ENCODE results near the gene YRDC.

YRDC gene

GRCh38 chr1:37851262-37851661, 43.3 kb upstream of the YRDC start:
- DNase-seq = no peak
- Histone ChIP-seq H2BK5ac (ENCODE audit: low read depth, low read length, poor library complexity, severe bottlenecking) (no peak overlapping the region), H3K9me3 (ENCODE audit: control insufficient read depth, low read length) (no peaks in the 10 kb centered on the region), H3K4me3 (ENCODE audit: insufficient read depth in 1 of 2, low read depth in 1 of 2, low read length in 2 of 2) (no peak overlapping the region), H3K9ac (ENCODE audit: low read length) (no peak overlapping the region), H2BK15ac (ENCODE audit: low read depth, poor library complexity, severe bottlenecking) (no peak overlapping the region), H3K4me1 (ENCODE audit: control insufficient read depth, insufficient read depth, low read depth, low read length) (no peaks in the 10 kb centered on the region), H4K91ac (ENCODE audit: low read length) (no peak overlapping the region), H2AK5ac (ENCODE audit: low read length, severe bottlenecking) (no peak overlapping the region), H3K14ac (ENCODE audit: low read length in 2 of 2) (no peak overlapping the region), H3K4ac (ENCODE audit: low read depth in 1 of 2, low read length in 2 of 2) (no peak overlapping the region), H2AFZ (ENCODE audit: low read depth, low read length) (no peak overlapping the region), H4K8ac (ENCODE audit: low read length) (no peak overlapping the region), H2BK12ac (ENCODE audit: low read length in 2 of 2) (no peak overlapping the region), H3K4me2 (ENCODE audit: low read length, poor library complexity, severe bottlenecking) (no peak overlapping the region), H3K23ac (ENCODE audit: low read length in 2 of 2) (no peak overlapping the region), H3K79me1 (replicated peaks; ENCODE audit: low read length, poor library complexity, severe bottlenecking) (peaks cover 21% of the 10 kb centered on the region), H3K36me3 (ENCODE audit: control insufficient read depth in 1 of 2, insufficient read depth in 2 of 2, low read depth in 1 of 2, low read length in 2 of 2) (peaks cover 7 to 51% of the 10 kb centered on the region in 2 experiments), H2BK120ac (ENCODE audit: low read depth, low read length) (no peak overlapping the region), H3K27me3 (ENCODE audit: control insufficient read depth in 1 of 2, insufficient read depth in 1 of 2, low read length in 2 of 2) (no peaks in the 10 kb centered on the region), H3K27ac (ENCODE audit: low read length, poor library complexity, severe bottlenecking) (no peak overlapping the region), H3K18ac (ENCODE audit: low read depth in 1 of 2, low read length in 2 of 2) (no peak overlapping the region)

DNA sequence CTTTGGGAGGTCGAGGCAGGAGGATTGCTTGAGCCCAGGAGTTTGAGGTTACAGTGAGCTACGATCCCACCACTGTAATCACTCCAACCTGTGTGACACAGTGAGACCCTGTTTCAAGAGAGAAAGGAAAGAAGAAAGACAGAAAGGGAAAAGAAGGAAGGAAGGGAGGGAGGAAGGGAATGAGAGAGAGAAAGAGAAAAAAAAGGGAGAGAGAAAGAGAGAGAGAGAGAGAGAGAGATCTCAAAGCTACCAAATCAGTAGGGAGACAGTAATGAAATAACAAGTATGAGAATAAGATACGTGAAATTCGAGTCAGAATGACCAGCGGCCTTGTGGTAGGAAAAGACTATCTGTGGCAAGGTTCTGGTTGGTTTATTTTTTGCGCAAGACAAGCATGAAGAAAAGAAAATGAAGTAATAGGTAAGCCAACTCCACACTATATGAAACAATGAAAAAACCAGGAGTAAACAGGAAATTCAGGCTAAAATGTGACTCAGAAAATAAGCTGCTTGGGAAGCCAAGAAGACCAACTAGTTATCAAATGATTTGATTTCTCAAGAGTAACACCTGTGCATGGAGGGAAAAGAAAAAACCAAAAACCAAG, 42.4 kb upstream of the YRDC start:
- peak; percentile 28 for DNase-seq
- Histone ChIP-seq H3K36me3 (ENCODE audit: control insufficient read depth in 1 of 2, insufficient read depth in 2 of 2, low read depth in 1 of 2, low read length in 2 of 2) (peaks cover 7 to 58% of the 10 kb centered on the region in 2 experiments), H3K79me1 (replicated peaks; ENCODE audit: low read length, poor library complexity, severe bottlenecking) (peaks cover 21% of the 10 kb centered on the region), H3K4me2 (ENCODE audit: low read length, poor library complexity, severe bottlenecking) (no peak overlapping the region), H2BK12ac (ENCODE audit: low read length in 2 of 2) (no peak overlapping the region), H3K14ac (ENCODE audit: low read length in 2 of 2) (no peak overlapping the region), H3K9me3 (ENCODE audit: control insufficient read depth, low read length) (no peaks in the 10 kb centered on the region), H2AFZ (ENCODE audit: low read depth, low read length) (no peak overlapping the region), H3K4me1 (ENCODE audit: control insufficient read depth, insufficient read depth, low read depth, low read length) (no peaks in the 10 kb centered on the region), H3K18ac (ENCODE audit: low read depth in 1 of 2, low read length in 2 of 2) (no peak overlapping the region), H3K4me3 (ENCODE audit: insufficient read depth in 1 of 2, low read depth in 1 of 2, low read length in 2 of 2) (no peak overlapping the region), H2BK120ac (ENCODE audit: low read depth, low read length) (no peak overlapping the region), H3K27me3 (ENCODE audit: control insufficient read depth in 1 of 2, insufficient read depth in 1 of 2, low read length in 2 of 2) (no peaks in the 10 kb centered on the region), H3K27ac (ENCODE audit: low read length, poor library complexity, severe bottlenecking) (no peak overlapping the region), H4K8ac (ENCODE audit: low read length) (no peak overlapping the region), H3K4ac (ENCODE audit: low read depth in 1 of 2, low read length in 2 of 2) (no peak overlapping the region), H2BK5ac (ENCODE audit: low read depth, low read length, poor library complexity, severe bottlenecking) (no peak overlapping the region), H2AK5ac (ENCODE audit: low read length, severe bottlenecking) (no peak overlapping the region), H2BK15ac (ENCODE audit: low read depth, poor library complexity, severe bottlenecking) (no peak overlapping the region), H3K9ac (ENCODE audit: low read length) (no peak overlapping the region), H3K23ac (ENCODE audit: low read length in 2 of 2) (no peak overlapping the region), H4K91ac (ENCODE audit: low read length) (no peak overlapping the region)
- 98% methylated on average over 4 of the region's 6 CpGs for WGBS

DNA sequence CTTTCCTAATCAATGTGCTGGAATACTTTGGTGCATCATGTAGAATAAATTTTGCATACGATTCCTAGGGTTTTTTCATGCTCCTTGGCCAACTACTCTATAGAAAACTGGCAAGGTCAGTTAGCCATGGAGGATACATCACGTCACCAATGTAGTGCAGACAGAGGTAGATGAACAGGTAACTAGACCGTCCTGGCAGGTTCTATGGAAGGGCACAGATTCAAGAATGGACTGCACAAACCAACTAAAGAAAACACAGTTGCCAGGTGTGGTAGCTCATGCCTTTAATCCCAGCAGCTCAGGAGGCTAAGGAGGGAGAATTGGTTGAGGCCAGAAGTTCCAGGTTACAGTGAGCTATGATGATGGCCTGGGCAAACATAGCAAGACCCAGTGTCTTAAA, 41.5 kb upstream of the YRDC start:
- H2AFZ ChIP-seq (ENCODE audit: low read depth, low read length) = no peak overlapping the region
- H2BK12ac ChIP-seq (ENCODE audit: low read length in 2 of 2) = no peak overlapping the region
- no peak overlapping the region for H3K27ac ChIP-seq (ENCODE audit: low read length, poor library complexity, severe bottlenecking)
- no peak overlapping the region for H3K23ac ChIP-seq (ENCODE audit: low read length in 2 of 2)
- peaks cover 17% of the 10 kb centered on the region for H3K79me1 ChIP-seq (replicated peaks; ENCODE audit: low read length, poor library complexity, severe bottlenecking)
- peaks cover 7 to 61% of the 10 kb centered on the region in 2 experiments for H3K36me3 ChIP-seq (ENCODE audit: control insufficient read depth in 1 of 2, insufficient read depth in 2 of 2, low read depth in 1 of 2, low read length in 2 of 2)
- H4K91ac ChIP-seq (ENCODE audit: low read length) = no peak overlapping the region
- H3K9me3 ChIP-seq (ENCODE audit: control insufficient read depth, low read length) = no peaks in the 10 kb centered on the region
- H2BK120ac ChIP-seq (ENCODE audit: low read depth, low read length) = no peak overlapping the region
- DNase-seq = no peak
- 98% methylated on average over 3 of the region's 3 CpGs for WGBS
- no peak overlapping the region for H4K8ac ChIP-seq (ENCODE audit: low read length)
- no peak overlapping the region for H3K9ac ChIP-seq (ENCODE audit: low read length)
- no peak overlapping the region for H3K4ac ChIP-seq (ENCODE audit: low read depth in 1 of 2, low read length in 2 of 2)
- no peak overlapping the region for H3K18ac ChIP-seq (ENCODE audit: low read depth in 1 of 2, low read length in 2 of 2)
- H3K4me1 ChIP-seq (ENCODE audit: control insufficient read depth, insufficient read depth, low read depth, low read length) = no peaks in the 10 kb centered on the region
- H3K4me3 ChIP-seq (ENCODE audit: insufficient read depth in 1 of 2, low read depth in 1 of 2, low read length in 2 of 2) = no peak overlapping the region
- H2AK5ac ChIP-seq (ENCODE audit: low read length, severe bottlenecking) = no peak overlapping the region
- no peak overlapping the region for H3K4me2 ChIP-seq (ENCODE audit: low read length, poor library complexity, severe bottlenecking)
- H2BK5ac ChIP-seq (ENCODE audit: low read depth, low read length, poor library complexity, severe bottlenecking) = no peak overlapping the region
- H3K27me3 ChIP-seq (ENCODE audit: control insufficient read depth in 1 of 2, insufficient read depth in 1 of 2, low read length in 2 of 2) = no peaks in the 10 kb centered on the region
- no peak overlapping the region for H3K14ac ChIP-seq (ENCODE audit: low read length in 2 of 2)
- H2BK15ac ChIP-seq (ENCODE audit: low read depth, poor library complexity, severe bottlenecking) = no peak overlapping the region

DNA sequence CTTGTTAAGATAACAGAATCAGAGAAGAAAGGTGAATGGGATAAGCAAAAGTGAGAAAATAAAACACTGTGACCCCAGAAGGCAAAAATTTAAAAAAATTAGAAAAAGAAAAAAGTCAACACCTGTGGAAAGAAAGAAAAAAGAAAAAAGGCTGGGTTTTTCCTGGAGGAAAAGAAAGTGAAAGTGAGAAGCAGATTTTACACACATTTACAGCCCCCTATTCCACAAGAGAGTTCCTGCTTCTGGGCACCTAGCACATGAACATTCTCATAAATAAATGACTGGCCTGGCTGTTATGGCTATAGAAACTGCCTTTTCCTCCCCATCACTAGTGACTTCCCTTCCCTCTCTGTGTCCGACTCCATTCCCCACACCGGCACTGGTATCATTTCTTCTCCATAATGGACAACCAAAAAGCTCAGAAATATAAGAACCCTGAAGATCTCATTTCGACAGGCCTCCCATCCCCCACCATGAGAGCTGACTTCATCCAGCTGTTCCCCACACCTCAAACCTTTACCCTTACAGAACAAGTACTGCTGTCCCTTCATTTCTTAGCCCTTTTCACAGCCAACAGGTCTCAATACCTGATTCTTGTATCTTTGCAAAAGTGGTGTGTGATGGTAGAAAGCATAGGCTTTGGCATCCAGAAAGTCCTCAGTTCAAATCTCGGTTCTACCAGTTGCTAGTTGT, 38.8 kb upstream of the YRDC start:
- no peaks in the 10 kb centered on the region for H3K27me3 ChIP-seq (ENCODE audit: control insufficient read depth in 1 of 2, insufficient read depth in 1 of 2, low read length in 2 of 2)
- H2BK5ac ChIP-seq (ENCODE audit: low read depth, low read length, poor library complexity, severe bottlenecking) = no peak overlapping the region
- H3K79me1 ChIP-seq (replicated peaks; ENCODE audit: low read length, poor library complexity, severe bottlenecking) = peaks cover 17% of the 10 kb centered on the region
- H3K23ac ChIP-seq (ENCODE audit: low read length in 2 of 2) = no peak overlapping the region
- peak overlapping the region; percentile 17 for H3K9ac ChIP-seq (ENCODE audit: low read length)
- peaks cover 7 to 61% of the 10 kb centered on the region in 2 experiments for H3K36me3 ChIP-seq (ENCODE audit: control insufficient read depth in 1 of 2, insufficient read depth in 2 of 2, low read depth in 1 of 2, low read length in 2 of 2)
- no peaks in the 10 kb centered on the region for H3K9me3 ChIP-seq (ENCODE audit: control insufficient read depth, low read length)
- WGBS = 96% methylated on average over 4 of the region's 4 CpGs
- no peak overlapping the region for H3K4ac ChIP-seq (ENCODE audit: low read depth in 1 of 2, low read length in 2 of 2)
- no peak overlapping the region for H3K27ac ChIP-seq (ENCODE audit: low read length, poor library complexity, severe bottlenecking)
- H3K4me1 ChIP-seq (ENCODE audit: control insufficient read depth, insufficient read depth, low read depth, low read length) = peaks cover 1% of the 10 kb centered on the region
- H2BK15ac ChIP-seq (ENCODE audit: low read depth, poor library complexity, severe bottlenecking) = no peak overlapping the region
- H4K91ac ChIP-seq (ENCODE audit: low read length) = no peak overlapping the region
- H3K14ac ChIP-seq (ENCODE audit: low read length in 2 of 2) = no peak overlapping the region
- peak; percentile 15 for DNase-seq
- H2BK120ac ChIP-seq (ENCODE audit: low read depth, low read length) = no peak overlapping the region
- H4K8ac ChIP-seq (ENCODE audit: low read length) = no peak overlapping the region
- no peak overlapping the region for H3K4me3 ChIP-seq (ENCODE audit: insufficient read depth in 1 of 2, low read depth in 1 of 2, low read length in 2 of 2)
- no peak overlapping the region for H2BK12ac ChIP-seq (ENCODE audit: low read length in 2 of 2)
- H2AK5ac ChIP-seq (ENCODE audit: low read length, severe bottlenecking) = peak overlapping the region; percentile 73
- H2AFZ ChIP-seq (ENCODE audit: low read depth, low read length) = no peak overlapping the region
- H3K4me2 ChIP-seq (ENCODE audit: low read length, poor library complexity, severe bottlenecking) = no peak overlapping the region
- no peak overlapping the region for H3K18ac ChIP-seq (ENCODE audit: low read depth in 1 of 2, low read length in 2 of 2)
